ENCODE results near the gene HECTD1.

DNA sequence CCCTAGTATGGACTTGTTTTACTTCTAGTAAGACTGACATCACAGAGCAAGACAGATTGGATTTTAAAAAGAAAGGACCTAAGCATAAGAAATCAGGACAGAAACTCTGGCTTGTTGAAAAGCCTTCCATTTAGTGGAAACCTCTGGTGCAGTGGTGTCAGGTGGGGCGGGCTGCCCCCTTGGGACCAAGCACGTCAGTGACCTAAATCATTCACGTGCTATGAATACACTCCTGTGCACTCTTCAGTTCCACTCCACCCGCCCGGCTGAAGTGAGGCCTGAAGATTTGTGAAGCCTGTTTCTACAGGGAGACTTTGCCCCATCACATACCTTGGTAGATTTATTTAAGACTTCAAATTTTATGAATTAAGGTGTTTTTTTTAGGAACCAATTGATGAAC lies 123.2 kb downstream of the HECTD1 start:
- no peak for TF ChIP-seq EZH2 (IDR thresholded peaks at IDR 0.05; ENCODE audit: borderline replicate concordance, low read depth, low read length, poor library complexity, severe bottlenecking)
- TF ChIP-seq, protein P1, sequence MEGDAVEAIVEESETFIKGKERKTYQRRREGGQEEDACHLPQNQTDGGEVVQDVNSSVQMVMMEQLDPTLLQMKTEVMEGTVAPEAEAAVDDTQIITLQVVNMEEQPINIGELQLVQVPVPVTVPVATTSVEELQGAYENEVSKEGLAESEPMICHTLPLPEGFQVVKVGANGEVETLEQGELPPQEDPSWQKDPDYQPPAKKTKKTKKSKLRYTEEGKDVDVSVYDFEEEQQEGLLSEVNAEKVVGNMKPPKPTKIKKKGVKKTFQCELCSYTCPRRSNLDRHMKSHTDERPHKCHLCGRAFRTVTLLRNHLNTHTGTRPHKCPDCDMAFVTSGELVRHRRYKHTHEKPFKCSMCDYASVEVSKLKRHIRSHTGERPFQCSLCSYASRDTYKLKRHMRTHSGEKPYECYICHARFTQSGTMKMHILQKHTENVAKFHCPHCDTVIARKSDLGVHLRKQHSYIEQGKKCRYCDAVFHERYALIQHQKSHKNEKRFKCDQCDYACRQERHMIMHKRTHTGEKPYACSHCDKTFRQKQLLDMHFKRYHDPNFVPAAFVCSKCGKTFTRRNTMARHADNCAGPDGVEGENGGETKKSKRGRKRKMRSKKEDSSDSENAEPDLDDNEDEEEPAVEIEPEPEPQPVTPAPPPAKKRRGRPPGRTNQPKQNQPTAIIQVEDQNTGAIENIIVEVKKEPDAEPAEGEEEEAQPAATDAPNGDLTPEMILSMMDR (conservative IDR thresholded peaks at IDR 0.05; ENCODE audit: low read depth, low read length) = no peak
